Vagina (tissue), 2 donors: ENCODE results near the gene DYTN. TPM values are rescaled to one million over a fixed set of nuclear protein-coding genes. Genes with fewer than 3 reads are reported as not detected.

Source experiments
- DNase-seq, 2 donors: peaks; one replicate each; pipeline ENCODE4 v3.0.0-alpha.2; 2017; ENCODE audit errors: extremely low spot score in 2 of 2
- H3K27ac ChIP-seq: fragments of 200-600 bp; sonication (generic); one replicate; pipeline ENCODE4 v1.5.1; 2019
- H3K27me3 ChIP-seq: fragments of 200-600 bp; sonication (generic); one replicate; pipeline ENCODE4 v1.5.1; 2019
- H3K36me3 ChIP-seq, 2 donors: fragments of 200-600 bp; sonication (generic); one replicate each; pipeline ENCODE4 v1.5.1; 2017 to 2019
- H3K4me1 ChIP-seq: fragments of 200-600 bp; sonication (generic); one replicate; pipeline ENCODE4 v1.5.1; 2019
- H3K4me3 ChIP-seq, 2 donors: fragments of 200-600 bp; sonication (generic); 1 replicate in 1 of 2; 2 replicates in 1 of 2; pipeline ENCODE4 v1.5.1; 2016 to 2019
- H3K9me3 ChIP-seq: fragments of 200-600 bp; sonication (generic); one replicate; pipeline ENCODE4 v1.5.1; 2019
- CTCF ChIP-seq, 3 experiments: fragments of 450-650 bp in 2 of 3; fragments of 200-600 bp in 1 of 3; sonication (generic) in 1 of 3; IDR thresholded peaks; one replicate each; pipeline ENCODE4 v1.5.1; 2017 to 2019; ENCODE audit warnings: antibody characterized with exemption in 3 of 3, mild to moderate bottlenecking in 2 of 3, moderate library complexity in 2 of 3
- POLR2A ChIP-seq, 2 donors: fragments of 450-650 bp; IDR thresholded peaks; one replicate each; pipeline ENCODE4 v1.6.1; 2017; ENCODE audit warnings: antibody characterized with exemption in 2 of 2, mild to moderate bottlenecking in 2 of 2, moderate library complexity in 2 of 2
- POLR2AphosphoS5 ChIP-seq, 2 donors: sonication (generic); formaldehyde crosslinking; IDR thresholded peaks; one replicate each; pipeline ENCODE4 v1.9.0; 2017; ENCODE audit warnings: antibody characterized with exemption in 2 of 2, mild to moderate bottlenecking in 2 of 2, low read depth in 1 of 2; ENCODE audit not compliant: insufficient read depth in 1 of 2
- intact Hi-C: fragments of 100-400 bp; cut with DNase I; formaldehyde crosslinking; loops from one replicate; pipeline ENCODE4 v1.15.1; 2023
- total RNA-seq: library from RNA; depleted of rRNA; stranded (reverse); fragments of >200 nt; gene quantifications from one replicate; pipeline ENCODE4 v1.2.3, GENCODE V29; 2016

Gene DYTN
- total RNA-seq, 1 donor from 2014 or later = not detected

- Histone ChIP-seq H3K4me3 (no peak overlapping the region), H3K27ac (no peak overlapping the region), H3K36me3 (no peaks in the 10 kb centered on the region), H3K4me1 (no peaks in the 10 kb centered on the region), H3K27me3 (no peaks in the 10 kb centered on the region), H3K9me3 (no peaks in the 10 kb centered on the region)
- no peak for TF ChIP-seq POLR2A (IDR thresholded peaks at IDR 0.05)
- TF ChIP-seq CTCF (IDR thresholded peaks at IDR 0.05) = no peak
- TF ChIP-seq POLR2AphosphoS5 (IDR thresholded peaks at IDR 0.05; ENCODE audit: insufficient read depth in 1 of 2, low read depth in 1 of 2) = no peak
- DNase-seq = no peak
- intact Hi-C loops = no loop called here
These were observed 4.5 kb downstream of the DYTN start for GRCh38 chr2:206713746-206714145.

- H3K27me3 ChIP-seq = no peaks in the 10 kb centered on the region
- intact Hi-C loops = no loop called here
- H3K4me3 ChIP-seq = no peak overlapping the region
- DNase-seq = no peak
- H3K36me3 ChIP-seq = no peaks in the 10 kb centered on the region
- no peaks in the 10 kb centered on the region for H3K9me3 ChIP-seq
- H3K27ac ChIP-seq = no peak overlapping the region
- TF ChIP-seq POLR2A (IDR thresholded peaks at IDR 0.05) (no peak), CTCF (IDR thresholded peaks at IDR 0.05) (no peak), POLR2AphosphoS5 (IDR thresholded peaks at IDR 0.05; ENCODE audit: insufficient read depth in 1 of 2, low read depth in 1 of 2) (no peak)
- no peaks in the 10 kb centered on the region for H3K4me1 ChIP-seq
These were observed 9.9 kb downstream of the DYTN start for GRCh38 chr2:206708286-206708685.

GRCh38 chr2:206707164-206707701 lies 11.0 kb downstream of the DYTN start:
- H3K4me3 ChIP-seq = no peak overlapping the region
- TF ChIP-seq POLR2A (IDR thresholded peaks at IDR 0.05) (no peak), POLR2AphosphoS5 (IDR thresholded peaks at IDR 0.05; ENCODE audit: insufficient read depth in 1 of 2, low read depth in 1 of 2) (no peak), CTCF (IDR thresholded peaks at IDR 0.05) (no peak)
- H3K36me3 ChIP-seq = no peaks in the 10 kb centered on the region
- intact Hi-C loops = no loop called here
- H3K27ac ChIP-seq = no peak overlapping the region
- H3K9me3 ChIP-seq = no peaks in the 10 kb centered on the region
- H3K4me1 ChIP-seq = no peaks in the 10 kb centered on the region
- no peaks in the 10 kb centered on the region for H3K27me3 ChIP-seq
- no peak for DNase-seq

GRCh38 chr2:206701952-206702605 lies 16.1 kb downstream of the DYTN start:
- Histone ChIP-seq H3K27me3 (no peaks in the 10 kb centered on the region), H3K4me1 (no peaks in the 10 kb centered on the region), H3K9me3 (no peaks in the 10 kb centered on the region), H3K4me3 (no peak overlapping the region), H3K36me3 (no peaks in the 10 kb centered on the region), H3K27ac (no peak overlapping the region)
- intact Hi-C loops = no loop called here
- TF ChIP-seq CTCF (IDR thresholded peaks at IDR 0.05) (no peak), POLR2A (IDR thresholded peaks at IDR 0.05) (no peak), POLR2AphosphoS5 (IDR thresholded peaks at IDR 0.05; ENCODE audit: insufficient read depth in 1 of 2, low read depth in 1 of 2) (no peak)
- no peak for DNase-seq

GRCh38 chr2:206700156-206700555 lies 18.0 kb downstream of the DYTN start:
- Histone ChIP-seq H3K9me3 (no peaks in the 10 kb centered on the region), H3K4me3 (no peak overlapping the region), H3K27me3 (no peaks in the 10 kb centered on the region), H3K27ac (no peak overlapping the region), H3K36me3 (no peaks in the 10 kb centered on the region), H3K4me1 (no peaks in the 10 kb centered on the region)
- no peak for DNase-seq
- intact Hi-C loops = no loop called here
- no peak for TF ChIP-seq CTCF (IDR thresholded peaks at IDR 0.05)
- TF ChIP-seq POLR2A (IDR thresholded peaks at IDR 0.05) = no peak
